Measurements from ENCODE around the gene SOX14. TPM values are rescaled to one million over a fixed set of nuclear protein-coding genes. Genes with fewer than 3 reads are reported as not detected.

Gene SOX14
- total and polyA plus RNA-seq, 8 donors, result not detected

DNA sequence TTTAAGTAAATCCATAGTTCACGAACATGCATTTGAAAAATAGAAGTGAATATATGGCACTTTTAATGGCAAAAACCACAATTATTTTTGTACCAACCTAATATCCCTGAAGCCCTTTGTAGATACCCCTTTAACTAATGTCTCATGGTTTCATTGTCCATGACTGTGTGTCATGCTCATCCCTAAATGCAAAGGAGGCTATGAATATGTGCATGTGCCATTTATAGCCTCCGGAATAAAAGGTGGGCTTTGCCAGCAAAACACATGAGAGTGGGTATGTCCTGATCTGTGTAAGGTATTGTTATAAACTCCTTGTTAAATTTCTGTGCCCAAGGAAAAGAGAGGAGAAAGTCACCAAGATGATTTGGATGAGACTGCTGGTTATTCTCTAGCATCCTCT lies 20.5 kb upstream of the SOX14 start:
- Histone ChIP-seq H3K4me1 (no peaks in the 10 kb centered on the region), H3K36me3 (no peaks in the 10 kb centered on the region), H3K27me3 (no peaks in the 10 kb centered on the region), H3K9me3 (no peaks in the 10 kb centered on the region), H3K4me3 (no peak overlapping the region), H3K27ac (no peak overlapping the region)
- intact Hi-C loops (cut with DNase I), result no loop called here
- TF ChIP-seq, protein P1, sequence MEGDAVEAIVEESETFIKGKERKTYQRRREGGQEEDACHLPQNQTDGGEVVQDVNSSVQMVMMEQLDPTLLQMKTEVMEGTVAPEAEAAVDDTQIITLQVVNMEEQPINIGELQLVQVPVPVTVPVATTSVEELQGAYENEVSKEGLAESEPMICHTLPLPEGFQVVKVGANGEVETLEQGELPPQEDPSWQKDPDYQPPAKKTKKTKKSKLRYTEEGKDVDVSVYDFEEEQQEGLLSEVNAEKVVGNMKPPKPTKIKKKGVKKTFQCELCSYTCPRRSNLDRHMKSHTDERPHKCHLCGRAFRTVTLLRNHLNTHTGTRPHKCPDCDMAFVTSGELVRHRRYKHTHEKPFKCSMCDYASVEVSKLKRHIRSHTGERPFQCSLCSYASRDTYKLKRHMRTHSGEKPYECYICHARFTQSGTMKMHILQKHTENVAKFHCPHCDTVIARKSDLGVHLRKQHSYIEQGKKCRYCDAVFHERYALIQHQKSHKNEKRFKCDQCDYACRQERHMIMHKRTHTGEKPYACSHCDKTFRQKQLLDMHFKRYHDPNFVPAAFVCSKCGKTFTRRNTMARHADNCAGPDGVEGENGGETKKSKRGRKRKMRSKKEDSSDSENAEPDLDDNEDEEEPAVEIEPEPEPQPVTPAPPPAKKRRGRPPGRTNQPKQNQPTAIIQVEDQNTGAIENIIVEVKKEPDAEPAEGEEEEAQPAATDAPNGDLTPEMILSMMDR (IDR thresholded peaks at IDR 0.05), result no peak
- DNase-seq (no peak), ATAC-seq (no peak)

- intact Hi-C loops (cut with DNase I), result no loop called here
- Histone ChIP-seq H3K27ac (no peak overlapping the region), H3K9me3 (no peaks in the 10 kb centered on the region), H3K27me3 (peaks cover 0 to 13% of the 10 kb centered on the region in 2 donors), H3K36me3 (no peaks in the 10 kb centered on the region), H3K4me3 (no peak overlapping the region), H3K4me1 (no peaks in the 10 kb centered on the region)
- DNase-seq, result no peak
- no peak for ATAC-seq
- TF ChIP-seq, protein P1 (IDR thresholded peaks at IDR 0.05), result no peak
Measured at GRCh38 chr3:137746808-137747207, 17.3 kb upstream of the SOX14 start.

DNA sequence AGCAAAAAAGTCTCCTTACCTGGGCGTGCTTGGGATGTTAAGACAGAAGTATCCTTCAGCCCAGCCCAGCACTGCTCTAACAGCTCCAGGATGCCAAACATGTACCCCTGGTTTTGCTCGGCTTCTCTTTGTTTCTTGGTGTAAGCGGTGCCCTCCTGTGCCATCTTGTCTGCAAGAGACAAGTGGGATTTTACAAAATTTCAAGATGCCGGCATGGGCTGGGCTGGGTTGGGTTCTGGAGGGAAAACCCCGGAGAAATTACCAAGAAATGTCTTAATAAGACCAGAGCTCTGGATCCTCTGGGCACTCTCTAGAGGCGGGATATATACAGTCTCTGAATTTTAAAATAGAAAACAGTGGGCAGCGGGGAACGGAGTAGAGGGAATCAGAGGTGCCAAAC lies 4.6 kb upstream of the SOX14 start:
- intact Hi-C loops (cut with DNase I), result no loop called here
- Histone ChIP-seq H3K4me1 (peaks cover 0 to 8% of the 10 kb centered on the region in 2 donors), H3K4me3 (no peak overlapping the region), H3K36me3 (no peaks in the 10 kb centered on the region), H3K27ac (no peak overlapping the region), H3K27me3 (peaks cover 53 to 73% of the 10 kb centered on the region in 2 donors), H3K9me3 (peaks cover 0 to 8% of the 10 kb centered on the region in 2 donors)
- DNase-seq, result peak in 1 of 4 donors; percentile 8
- TF ChIP-seq, protein P1 (IDR thresholded peaks at IDR 0.05), result no peak
- ATAC-seq, result no peak

- H3K36me3 ChIP-seq, result no peaks in the 10 kb centered on the region
- peak in 1 of 4 donors; percentile 63 for DNase-seq
- peaks cover 0 to 4% of the 10 kb centered on the region in 2 donors for H3K9me3 ChIP-seq
- TF ChIP-seq, protein P1 (IDR thresholded peaks at IDR 0.05), result no peak
- H3K4me3 ChIP-seq, result no peak overlapping the region
- ATAC-seq, result no peak
- H3K27ac ChIP-seq, result no peak overlapping the region
- intact Hi-C loops (cut with DNase I), result no loop called here
- peaks cover 63 to 83% of the 10 kb centered on the region in 2 donors for H3K27me3 ChIP-seq
- peaks cover 0 to 8% of the 10 kb centered on the region in 2 donors for H3K4me1 ChIP-seq
Measured at GRCh38 chr3:137760341-137761098, 3.6 kb upstream of the SOX14 start.

DNA sequence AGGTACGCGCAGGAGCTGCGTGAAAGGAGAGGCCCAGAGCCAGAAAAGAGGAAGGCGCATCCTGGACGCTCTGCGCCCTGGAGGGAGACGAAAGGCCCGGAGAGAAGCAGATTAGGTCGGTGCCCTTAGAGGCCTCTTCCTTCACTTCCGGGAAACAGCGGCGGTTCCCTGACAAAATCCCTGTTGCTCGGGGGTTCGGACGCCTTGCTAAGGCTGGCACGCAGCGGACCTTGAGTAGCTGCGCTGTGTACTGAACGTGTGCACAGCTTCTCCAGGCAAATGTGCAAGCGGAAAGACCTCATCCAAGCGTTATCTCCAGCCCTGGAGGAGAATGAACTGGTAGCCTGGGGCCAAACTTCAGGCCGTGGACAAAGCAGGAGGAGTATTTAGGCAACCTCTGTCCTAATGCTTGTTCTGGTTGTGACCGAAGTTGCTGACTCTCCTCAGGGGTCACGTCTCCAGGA lies 3.0 kb upstream of the SOX14 start:
- Histone ChIP-seq H3K4me1 (peaks cover 0 to 8% of the 10 kb centered on the region in 2 donors), H3K27me3 (peaks cover 69 to 90% of the 10 kb centered on the region in 2 donors), H3K9me3 (peaks cover 0 to 3% of the 10 kb centered on the region in 2 donors), H3K36me3 (no peaks in the 10 kb centered on the region), H3K4me3 (no peak overlapping the region), H3K27ac (no peak overlapping the region)
- intact Hi-C loops (cut with DNase I), result no loop called here
- TF ChIP-seq, protein P1 (IDR thresholded peaks at IDR 0.05), result no peak
- ATAC-seq (no peak), DNase-seq (peak in 1 of 4 donors; percentile 28)

All from left lung (tissue), 10 donors.